Naive thymus-derived CD8-positive, alpha-beta T cell (primary cell): ENCODE results near the gene TNIP1. TPM values are rescaled to one million over a fixed set of nuclear protein-coding genes. Genes with fewer than 3 reads are reported as not detected.

ENCODE experiments used
- ATAC-seq, 2 donors: fragments of 150-1000 bp; cut with Tn5 transposase in 1 of 2; sonication (Bioruptor Pico), chemical (Tn5 transposase) in 1 of 2; 1 replicate in 1 of 2; 2 replicates in 1 of 2; pipeline ENCODE4 v1.10.0; 2021; ENCODE audit warnings: mild to moderate bottlenecking in 2 of 2, moderate library complexity in 2 of 2
- POLR2A ChIA-PET: fragments of 350-600 bp; sonication (Branson Sonifier 250); formaldehyde crosslinking; loops from one replicate; lab custom pipeline; 2021; ENCODE audit warnings: antibody characterized with exemption; lab: Charles Lee
- DNase-seq, 10 donors: peaks; one replicate each; pipeline versions ENCODE4 v3.0.0 to v3.0.0-alpha.2; 2020 to 2022
- H3K27ac Mint-ChIP-seq, 10 donors: one replicate each; pipeline ENCODE4 v1.8.0; 2020 to 2022; ENCODE audit warnings: mild to moderate bottlenecking in 10 of 10, mixed read lengths in 10 of 10, moderate library complexity in 4 of 10, inconsistent platforms in 1 of 10
- H3K27me3 Mint-ChIP-seq, 5 donors: one replicate each; pipeline ENCODE4 v1.8.0; 2021 to 2022; ENCODE audit warnings: mixed read lengths in 5 of 5
- H3K36me3 Mint-ChIP-seq, 3 donors: one replicate each; pipeline ENCODE4 v1.8.0; 2020 to 2022; ENCODE audit warnings: mixed read lengths in 3 of 3, mild to moderate bottlenecking in 2 of 3, inconsistent platforms in 1 of 3
- H3K4me1 Mint-ChIP-seq, 4 donors: one replicate each; pipeline ENCODE4 v1.8.0; 2021 to 2022; ENCODE audit warnings: mixed read lengths in 4 of 4
- H3K4me3 Mint-ChIP-seq, 10 donors: one replicate each; pipeline ENCODE4 v1.8.0; 2020 to 2022; ENCODE audit warnings: mild to moderate bottlenecking in 10 of 10, mixed read lengths in 10 of 10, moderate library complexity in 6 of 10, inconsistent platforms in 1 of 10
- H3K9me3 Mint-ChIP-seq, 9 donors: one replicate each; pipeline ENCODE4 v1.8.0; 2020 to 2022; ENCODE audit warnings: mixed read lengths in 9 of 9, mild to moderate bottlenecking in 3 of 9, inconsistent platforms in 1 of 9, moderate library complexity in 1 of 9
- polyA plus RNA-seq, 3 donors: library from polyadenylated mRNA; unstranded; fragments of 300-500 nt; fragmentation: Illumina TruSeq; gene quantifications; one replicate each; pipeline ENCODE4 v1.2.3, GENCODE V29; 2021
- total RNA-seq, 8 experiments: library from RNA in 2 of 8; stranded (reverse) in 2 of 8; gene quantifications; one replicate each; pipeline ENCODE4 v1.2.3 and lab custom pipeline; 2021 to 2026

TNIP1 gene
- total and polyA plus RNA-seq, 5 experiments from 2014 or later = 25.6 to 140 (median 37.5) TPM

- no peak overlapping the region for H3K27ac Mint-ChIP-seq
- peaks cover 0 to 2% (median 0%) of the 10 kb centered on the region in 4 donors for H3K4me1 Mint-ChIP-seq
- ATAC-seq = no peak
- peaks cover 0 to 23% (median 4%) of the 10 kb centered on the region in 3 donors for H3K36me3 Mint-ChIP-seq
- peaks cover 0 to 8% (median 0%) of the 10 kb centered on the region in 5 donors for H3K27me3 Mint-ChIP-seq
- peaks cover 0 to 28% (median 4%) of the 10 kb centered on the region in 9 donors for H3K9me3 Mint-ChIP-seq
- POLR2A ChIA-PET = no interaction called here
- no peak for DNase-seq
- no peak overlapping the region for H3K4me3 Mint-ChIP-seq
These were observed 86.9 kb downstream of the TNIP1 start for GRCh38 chr5:150993826-150994412.

GRCh38 chr5:150993422-150993821, 87.4 kb downstream of the TNIP1 start:
- DNase-seq (no peak), ATAC-seq (no peak)
- Mint-ChIP-seq H3K36me3 (peaks cover 0 to 23% (median 4%) of the 10 kb centered on the region in 3 donors), H3K4me1 (peaks cover 0 to 2% (median 0%) of the 10 kb centered on the region in 4 donors), H3K27ac (no peak overlapping the region), H3K4me3 (no peak overlapping the region), H3K9me3 (peaks cover 0 to 28% (median 4%) of the 10 kb centered on the region in 9 donors), H3K27me3 (peaks cover 0 to 6% (median 0%) of the 10 kb centered on the region in 5 donors)
- POLR2A ChIA-PET = no interaction called here

- POLR2A ChIA-PET = no interaction called here
- H3K4me3 Mint-ChIP-seq = no peak overlapping the region
These were observed 88.1 kb downstream of the TNIP1 start for GRCh38 chr5:150992705-150993104.

GRCh38 chr5:150989695-150990094, 91.1 kb downstream of the TNIP1 start:
- POLR2A ChIA-PET = no interaction called here
- Mint-ChIP-seq H3K27ac (no peak overlapping the region), H3K9me3 (peaks cover 0 to 21% (median 4%) of the 10 kb centered on the region in 9 donors), H3K4me3 (no peak overlapping the region), H3K36me3 (peaks cover 0 to 16% (median 4%) of the 10 kb centered on the region in 3 donors), H3K4me1 (peaks cover 0 to 2% (median 0%) of the 10 kb centered on the region in 4 donors), H3K27me3 (peaks cover 0 to 6% (median 0%) of the 10 kb centered on the region in 5 donors)
- DNase-seq (no peak), ATAC-seq (no peak)

More at GRCh38 chr5:150992705-150993104, 88.1 kb downstream of the TNIP1 start:
- Mint-ChIP-seq H3K4me1 (peaks cover 0 to 2% (median 0%) of the 10 kb centered on the region in 4 donors), H3K27me3 (peaks cover 0 to 6% (median 0%) of the 10 kb centered on the region in 5 donors), H3K27ac (no peak overlapping the region), H3K36me3 (peaks cover 0 to 23% (median 4%) of the 10 kb centered on the region in 3 donors), H3K9me3 (peaks cover 0 to 28% (median 4%) of the 10 kb centered on the region in 9 donors)
- ATAC-seq (no peak), DNase-seq (no peak)

GRCh38 chr5:150987746-150988145, 93.1 kb downstream of the TNIP1 start:
- ATAC-seq (no peak), DNase-seq (no peak)
- peaks cover 0 to 2% (median 0%) of the 10 kb centered on the region in 3 donors for H3K36me3 Mint-ChIP-seq
- H3K27ac Mint-ChIP-seq = no peak overlapping the region
- H3K4me1 Mint-ChIP-seq = peaks cover 0 to 2% (median 0%) of the 10 kb centered on the region in 4 donors
- POLR2A ChIA-PET = no interaction called here
- H3K4me3 Mint-ChIP-seq = no peak overlapping the region
- peaks cover 0 to 6% (median 0%) of the 10 kb centered on the region in 5 donors for H3K27me3 Mint-ChIP-seq
- H3K9me3 Mint-ChIP-seq = peaks cover 0 to 13% (median 3%) of the 10 kb centered on the region in 9 donors

Other genes with a start within 250 kb of the TNIP1 start
- 1 to 10 TPM; 2.2 to 2.8 TPM for gene IRGM, start 234.5 kb downstream of the TNIP1 start, total RNA-seq
- gene IRGM, start 234.5 kb downstream of the TNIP1 start, polyA plus RNA-seq = 1 to 10 TPM in 2 of 3 donors, under 1 TPM in 1; 0.43 to 2.4 (median 1.9) TPM
- 1 to 10 TPM; 4.6 to 4.8 TPM for gene ZNF300, start 176.1 kb downstream of the TNIP1 start, total RNA-seq
- gene ZNF300, start 176.1 kb downstream of the TNIP1 start, polyA plus RNA-seq = under 1 TPM; 0.20 to 0.89 (median 0.39) TPM
- gene GPX3, start 60.4 kb downstream of the TNIP1 start, total RNA-seq = not detected
- gene GPX3, start 60.4 kb downstream of the TNIP1 start, polyA plus RNA-seq = 1 to 10 TPM in 1 of 3 donors, under 1 TPM in 1, not detected in 1; 0.35 to 1.9 TPM
- gene ANXA6, start 76.7 kb upstream of the TNIP1 start, total RNA-seq = 100 to 1,000 TPM; 334 to 359 TPM
- gene ANXA6, start 76.7 kb upstream of the TNIP1 start, polyA plus RNA-seq = 100 to 1,000 TPM; 242 to 318 (median 254) TPM
- gene CCDC69, start 143.1 kb upstream of the TNIP1 start, total RNA-seq = 100 to 1,000 TPM; 131 to 151 TPM
- 100 to 1,000 TPM in 1 of 3 donors, 10 to 100 TPM in 2; 79.8 to 130 (median 98.1) TPM for gene CCDC69, start 143.1 kb upstream of the TNIP1 start, polyA plus RNA-seq
- 10 to 100 TPM; 12.5 to 13.8 TPM for gene GM2A, start 172.2 kb upstream of the TNIP1 start, total RNA-seq
- 1 to 10 TPM; 3.8 to 6.5 (median 5.6) TPM for gene GM2A, start 172.2 kb upstream of the TNIP1 start, polyA plus RNA-seq
- not detected for gene SLC36A3, start 222.7 kb upstream of the TNIP1 start, total RNA-seq
- gene SLC36A3, start 222.7 kb upstream of the TNIP1 start, polyA plus RNA-seq = not detected